GM12801 (cell line): ENCODE measurements around the gene MGLL.

Experiments
- CTCF ChIP-seq: IDR thresholded peaks from one replicate; pipeline ENCODE4 v1.5.1; 2011; ENCODE audit warnings: control low read depth; ENCODE audit not compliant: insufficient read length; ENCODE audit errors: extremely low read depth

Gene MGLL

DNA sequence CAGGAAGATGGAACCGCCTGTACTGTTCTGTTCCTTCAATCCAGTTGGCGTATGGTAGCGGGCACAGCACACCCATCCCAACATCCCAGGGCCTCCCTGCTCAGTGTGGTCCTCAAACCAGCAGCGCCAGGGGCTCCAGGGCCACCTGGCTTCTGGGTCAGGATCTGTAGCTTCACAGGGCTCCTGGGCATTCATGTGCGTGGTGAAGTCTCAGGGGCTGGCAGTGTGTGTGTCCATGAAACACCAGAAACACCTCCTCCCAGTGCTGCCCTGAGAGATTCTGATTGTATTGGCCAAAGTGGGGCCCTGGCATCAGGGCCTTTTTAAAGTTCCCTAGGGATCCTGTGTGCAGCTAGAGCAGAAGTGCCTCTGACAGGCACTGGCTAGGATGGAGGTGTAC, 107.4 kb downstream of the MGLL start:
- no peak for TF ChIP-seq CTCF

- TF ChIP-seq CTCF: no peak
Observed at GRCh38 chr3:127714125-127714571, 108.2 kb downstream of the MGLL start.

DNA sequence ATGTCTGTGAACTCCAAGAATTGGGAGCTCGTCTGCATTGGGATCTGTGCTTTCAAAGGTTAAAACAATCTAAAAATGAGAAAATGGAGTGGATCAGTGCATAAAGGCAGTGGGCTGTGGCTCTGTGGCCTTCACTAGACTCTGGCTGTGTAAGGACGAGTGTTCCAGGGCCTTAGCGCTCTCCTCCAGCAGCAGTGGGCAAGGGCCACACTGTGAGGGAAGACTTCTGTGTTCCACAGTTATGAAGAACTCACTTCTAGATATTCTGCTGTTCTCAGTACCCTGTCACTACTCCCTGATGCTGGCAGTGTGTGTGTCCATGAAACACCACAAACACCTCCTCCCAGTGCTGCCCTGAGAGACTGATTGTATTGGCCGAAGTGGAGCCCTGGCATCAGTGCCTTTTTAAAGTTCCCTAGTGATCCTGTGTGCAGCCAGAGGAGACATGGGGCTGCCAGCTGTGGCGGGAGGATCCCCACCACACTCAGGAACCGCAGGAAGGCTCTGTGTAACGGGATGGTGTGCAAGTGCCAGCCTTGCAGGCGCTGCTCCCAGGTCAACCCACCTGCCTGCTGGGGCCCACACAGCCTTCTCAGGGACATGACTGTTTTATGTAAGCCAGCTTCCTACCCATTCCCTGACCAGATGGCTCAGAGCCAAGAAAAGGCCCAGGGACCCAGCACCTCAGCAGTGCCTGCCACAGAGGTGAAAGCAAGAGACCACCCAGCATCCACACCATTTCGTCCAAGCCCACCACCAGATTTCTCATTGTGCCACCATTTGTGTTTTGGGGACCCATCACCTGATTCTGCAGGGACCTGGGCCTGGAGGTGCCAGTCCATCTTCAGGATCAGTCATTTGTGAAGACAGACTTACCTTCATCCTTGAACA, 109.2 kb downstream of the MGLL start:
- no peak for TF ChIP-seq CTCF

- no peak for TF ChIP-seq CTCF
Observed at GRCh38 chr3:127712461-127712860, 109.9 kb downstream of the MGLL start.

GRCh38 chr3:127711896-127712295, 110.4 kb downstream of the MGLL start:
- no peak for TF ChIP-seq CTCF

DNA sequence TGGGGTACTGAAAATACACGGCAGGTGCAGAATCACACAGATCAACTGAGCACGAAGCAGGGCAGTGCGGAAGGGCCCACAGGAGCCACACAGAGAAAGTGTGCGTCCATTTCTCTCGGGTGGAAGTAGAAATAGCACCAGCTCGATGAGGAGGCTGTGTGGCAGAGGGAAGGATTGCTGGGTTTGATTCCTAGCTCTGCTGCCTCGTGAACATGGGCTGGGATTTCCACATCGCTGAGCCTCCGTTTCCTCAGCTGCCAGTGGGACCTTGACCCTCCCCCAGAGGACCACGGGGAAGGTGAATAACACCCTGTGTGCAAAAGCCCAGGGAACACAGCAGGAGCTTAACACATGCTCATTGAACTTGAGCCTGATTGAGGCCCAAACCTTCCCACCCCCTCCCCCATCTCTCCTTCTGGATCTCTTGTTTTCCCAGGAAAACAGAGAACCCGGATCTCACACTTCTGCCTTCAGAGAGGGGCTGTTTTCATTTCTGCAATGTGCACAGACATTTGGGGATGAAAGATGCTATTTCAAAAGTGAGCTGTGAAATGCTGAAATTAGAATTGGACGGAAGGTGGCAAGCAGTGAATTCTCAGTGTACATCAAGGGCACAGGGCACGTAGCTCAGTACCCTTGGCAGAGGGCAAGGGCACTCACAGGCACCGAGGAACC, 111.2 kb downstream of the MGLL start:
- TF ChIP-seq CTCF: no peak

DNA sequence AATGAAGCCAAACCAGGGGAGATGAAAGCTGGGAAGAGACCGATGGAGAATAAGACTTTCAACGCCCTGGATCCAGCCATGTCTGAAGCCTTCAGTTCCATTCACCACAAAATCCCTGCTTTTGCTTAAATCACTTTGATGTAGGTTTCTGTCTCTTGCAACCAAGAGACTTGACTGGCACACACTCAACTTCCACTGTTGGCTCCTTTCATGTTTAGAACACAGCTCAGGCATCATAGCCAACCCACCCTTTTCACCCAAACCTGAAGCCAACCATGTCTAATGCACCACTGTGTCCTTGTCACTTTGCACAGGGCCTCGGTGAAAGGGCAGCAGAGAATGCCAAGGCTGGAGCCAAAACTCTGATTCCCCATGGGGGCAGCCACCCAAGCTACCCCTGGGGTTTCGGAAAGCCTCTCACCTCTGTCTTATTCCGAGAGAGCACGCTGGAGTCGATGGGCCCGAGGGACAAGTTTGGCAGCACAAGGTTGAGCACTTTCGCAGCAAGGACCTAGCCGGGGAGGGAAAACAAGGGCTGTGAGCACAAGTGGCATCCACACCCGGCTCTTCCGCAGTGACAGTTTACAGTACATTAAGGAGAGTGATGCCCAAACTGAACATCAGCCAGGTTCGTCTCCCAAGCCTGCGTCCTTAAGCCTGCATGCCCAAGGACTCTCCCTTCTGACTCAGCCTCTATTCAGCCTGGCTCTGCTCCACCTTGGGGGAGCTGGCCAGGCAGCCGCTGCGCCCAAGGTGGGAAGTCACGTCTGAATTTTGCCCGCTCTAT, 112.0 kb downstream of the MGLL start:
- TF ChIP-seq CTCF: no peak
